GM10248 (cell line): ENCODE data around the gene SNX8.

Experiments used
- CTCF ChIA-PET: fragments of 300-600 bp; sonication (Branson Sonifier 250); formaldehyde crosslinking; extraction: SDS; loops from one replicate; lab custom pipeline; 2021; ENCODE audit warnings: antibody characterized with exemption; lab: Yijun Ruan, JAX
- POLR2A ChIA-PET: fragments of 350-650 bp; sonication (Branson Sonifier 250); formaldehyde crosslinking; extraction: SDS; loops from one replicate; lab custom pipeline; 2020; ENCODE audit warnings: antibody characterized with exemption; lab: Yijun Ruan, JAX
- DNase-seq: peaks from one replicate; pipeline ENCODE4 v3.0.0; 2012; ENCODE audit errors: extremely low spot score
- TF ChIP-seq, protein P1 (sequence below): IDR thresholded peaks from 2 replicates; pipeline ENCODE4 v1.5.1; 2012; ENCODE audit warnings: mild to moderate bottlenecking, low read depth; ENCODE audit errors: extremely low read depth, missing control alignments, control extremely low read depth

The SNX8 gene

DNA sequence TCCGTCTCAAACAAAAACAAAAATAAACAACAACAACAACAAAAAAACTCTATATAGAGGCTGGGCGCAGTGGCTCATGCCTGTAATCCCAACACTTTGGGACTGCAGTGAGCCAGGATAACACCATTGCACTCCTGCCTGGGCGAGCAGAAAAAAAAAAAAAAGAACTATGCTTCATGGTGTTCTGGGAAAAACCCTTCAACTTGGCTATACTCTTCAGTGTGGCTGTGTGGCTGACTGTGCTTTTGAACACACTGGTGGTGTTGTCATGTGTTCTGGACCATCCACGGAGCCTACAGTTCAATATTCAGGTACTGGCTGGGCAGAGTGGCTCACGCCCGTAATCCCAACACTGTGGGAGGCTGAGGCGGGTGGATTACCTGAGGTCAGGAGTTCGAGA is 26.5 kb downstream of the SNX8 start:
- POLR2A ChIA-PET, result interaction anchor here (0.6 to 1.2 kb wide), 3 partner anchors 12 to 71 kb away, joined by 3 read pairs; no protein-coding TSS in a partner anchor
- CTCF ChIA-PET, result interaction anchor here (1.3 kb wide), 1 partner anchor 8 kb away, joined by 4 read pairs; no protein-coding TSS in a partner anchor
- no peak for DNase-seq
- TF ChIP-seq, protein P1, sequence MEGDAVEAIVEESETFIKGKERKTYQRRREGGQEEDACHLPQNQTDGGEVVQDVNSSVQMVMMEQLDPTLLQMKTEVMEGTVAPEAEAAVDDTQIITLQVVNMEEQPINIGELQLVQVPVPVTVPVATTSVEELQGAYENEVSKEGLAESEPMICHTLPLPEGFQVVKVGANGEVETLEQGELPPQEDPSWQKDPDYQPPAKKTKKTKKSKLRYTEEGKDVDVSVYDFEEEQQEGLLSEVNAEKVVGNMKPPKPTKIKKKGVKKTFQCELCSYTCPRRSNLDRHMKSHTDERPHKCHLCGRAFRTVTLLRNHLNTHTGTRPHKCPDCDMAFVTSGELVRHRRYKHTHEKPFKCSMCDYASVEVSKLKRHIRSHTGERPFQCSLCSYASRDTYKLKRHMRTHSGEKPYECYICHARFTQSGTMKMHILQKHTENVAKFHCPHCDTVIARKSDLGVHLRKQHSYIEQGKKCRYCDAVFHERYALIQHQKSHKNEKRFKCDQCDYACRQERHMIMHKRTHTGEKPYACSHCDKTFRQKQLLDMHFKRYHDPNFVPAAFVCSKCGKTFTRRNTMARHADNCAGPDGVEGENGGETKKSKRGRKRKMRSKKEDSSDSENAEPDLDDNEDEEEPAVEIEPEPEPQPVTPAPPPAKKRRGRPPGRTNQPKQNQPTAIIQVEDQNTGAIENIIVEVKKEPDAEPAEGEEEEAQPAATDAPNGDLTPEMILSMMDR, result no peak

DNA sequence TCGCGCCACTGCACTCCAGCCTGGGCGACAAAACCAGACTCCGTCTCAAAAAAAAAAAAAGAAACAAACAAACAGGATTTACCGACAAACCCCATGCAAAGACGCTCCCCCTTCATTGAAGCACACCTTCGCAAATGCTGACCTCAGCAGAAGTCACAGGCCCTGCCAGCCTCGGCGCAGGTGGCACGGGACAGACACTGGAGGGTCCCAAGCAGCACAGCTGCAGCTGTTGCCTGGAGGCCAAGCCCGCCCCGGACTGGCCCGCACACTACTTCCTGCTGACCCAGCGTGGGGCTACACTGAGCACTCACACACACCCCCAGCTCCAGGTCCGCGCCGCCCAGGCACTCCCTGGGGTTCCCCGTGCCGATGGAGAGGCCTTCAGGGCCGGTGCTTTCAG is 31.2 kb downstream of the SNX8 start:
- DNase-seq, result no peak
- CTCF ChIA-PET, result no interaction called here
- TF ChIP-seq, protein P1, result no peak
- POLR2A ChIA-PET, result no interaction called here

DNA sequence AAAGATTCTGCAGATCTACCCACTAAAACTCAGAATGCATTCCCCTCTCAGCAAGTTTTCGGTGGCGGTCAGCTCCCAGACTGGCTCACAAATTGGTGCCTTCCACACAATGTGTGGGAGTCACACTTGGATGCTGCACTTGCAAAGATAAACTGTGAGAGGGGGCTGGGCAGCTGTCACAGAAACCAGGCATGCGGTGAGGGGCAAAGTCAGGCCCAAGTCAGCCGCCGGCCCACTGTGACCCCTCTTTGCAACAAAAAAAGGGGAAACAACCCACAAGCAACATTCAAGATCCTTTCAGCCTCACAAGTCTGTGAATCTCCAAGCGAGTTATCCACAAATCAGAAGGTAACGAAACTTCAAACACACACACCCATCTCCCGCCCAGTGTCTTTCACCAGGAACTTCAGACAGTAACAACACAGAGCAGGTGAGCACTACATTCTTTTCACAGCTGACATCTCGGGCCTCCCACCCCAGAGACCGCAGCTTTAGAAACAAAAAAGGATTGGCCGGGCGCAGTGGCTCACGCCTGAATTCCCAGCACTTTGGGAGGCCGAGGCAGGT is 32.0 kb downstream of the SNX8 start:
- DNase-seq, result no peak
- TF ChIP-seq, protein P1, result no peak
- CTCF ChIA-PET, result interaction anchor here (1.5 kb wide), 1 partner anchor 22 kb away, joined by 4 read pairs; no protein-coding TSS in a partner anchor
- POLR2A ChIA-PET, result no interaction called here

DNA sequence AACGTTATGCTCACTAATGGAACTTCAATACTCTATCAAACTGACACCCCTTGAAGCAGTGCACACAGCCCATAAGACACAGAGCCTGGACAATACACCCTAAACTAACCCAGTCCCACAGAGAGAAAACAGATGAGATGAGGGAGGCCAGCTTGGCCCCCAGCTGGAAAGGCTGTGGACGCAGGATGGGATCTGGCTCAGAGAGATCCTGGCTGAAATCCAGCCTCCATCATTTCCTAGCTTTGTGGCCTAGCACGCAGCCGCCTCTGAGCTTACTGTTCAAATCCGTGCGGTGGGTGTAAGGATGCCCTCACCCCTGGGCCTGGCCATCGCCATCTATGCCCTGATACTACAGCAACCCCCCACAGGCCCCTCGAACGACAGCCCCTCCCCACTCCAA is 32.7 kb downstream of the SNX8 start:
- TF ChIP-seq, protein P1, result no peak
- POLR2A ChIA-PET, result no interaction called here
- CTCF ChIA-PET, result interaction anchor here (1.2 to 1.5 kb wide), 2 partner anchors 21 to 33 kb away, joined by 3 to 4 read pairs; no protein-coding TSS in a partner anchor
- no peak for DNase-seq

DNA sequence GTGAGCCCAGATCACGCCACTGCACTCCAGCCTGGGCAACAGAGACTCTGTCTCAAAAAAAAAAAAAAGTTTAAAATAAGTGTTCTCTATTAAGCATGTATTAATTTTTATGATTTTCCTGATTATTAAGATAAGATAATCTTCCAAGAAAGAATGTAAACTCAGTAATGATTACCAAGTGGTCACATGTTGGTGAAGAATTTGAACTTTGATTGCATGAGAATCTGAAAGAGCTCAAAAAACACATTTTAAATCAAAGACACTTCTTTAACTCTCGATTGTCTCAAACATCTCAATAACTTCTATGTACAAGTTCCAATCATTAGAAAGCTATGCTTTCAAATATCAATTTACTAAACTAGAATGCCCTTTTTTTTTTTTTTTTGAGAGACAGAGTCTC is 33.8 kb downstream of the SNX8 start:
- ChIA-PET POLR2A (no interaction called here), CTCF (interaction anchor here (1.2 to 1.5 kb wide), 3 partner anchors 8 to 31 kb away, joined by 3 to 4 read pairs (median 4); no protein-coding TSS in a partner anchor)
- TF ChIP-seq, protein P1, result no peak
- no peak for DNase-seq

GRCh38 chr7:2279896-2280295 is 34.3 kb downstream of the SNX8 start:
- TF ChIP-seq, protein P1, result no peak
- DNase-seq, result no peak
- ChIA-PET CTCF (interaction anchor here (0.6 to 1.5 kb wide), 3 partner anchors 8 to 64 kb away, joined by 3 to 4 read pairs (median 4); no protein-coding TSS in a partner anchor), POLR2A (no interaction called here)
